Gastrocnemius medialis (tissue), 4 donors: Measurements from ENCODE around the gene PLAC8. TPM values are rescaled to one million over a fixed set of nuclear protein-coding genes. Genes with fewer than 3 reads are reported as not detected.
"Not testable (repeated sequence)": the region's sequence is repeated elsewhere in the genome, so short reads cannot be mapped to it uniquely, and the experiment has no call there.

Source experiments
- ATAC-seq, 2 donors: fragments of 150-250 bp; one replicate each; pipeline ENCODE4 v1.9.1; 2016
- DNase-seq, 2 donors: peaks; one replicate each; pipeline ENCODE4 v3.0.0-alpha.2; 2019
- H3K27ac ChIP-seq, 4 donors: fragments of 200-600 bp; sonication (generic); 1 replicate in 1 of 4; 2 replicates in 3 of 4; pipeline ENCODE4 v1.5.1; 2016 to 2018; ENCODE audit warnings: mild to moderate bottlenecking in 2 of 4, moderate library complexity in 1 of 4
- H3K27me3 ChIP-seq, 3 donors: fragments of 200-600 bp; sonication (generic) in 2 of 3; 1 replicate in 1 of 3; 2 replicates in 2 of 3; pipeline versions ENCODE4 v1.5.1 to v1.6.0; 2016 to 2019; ENCODE audit warnings: mild to moderate bottlenecking in 1 of 3, moderate library complexity in 1 of 3
- H3K36me3 ChIP-seq, 2 donors: fragments of 200-600 bp; sonication (generic) in 1 of 2; one replicate each; pipeline ENCODE4 v1.5.1; 2017 to 2018
- H3K4me1 ChIP-seq, 2 donors: fragments of 200-600 bp; sonication (generic) in 1 of 2; one replicate each; pipeline ENCODE4 v1.5.1; 2016 to 2017; ENCODE audit warnings: mild to moderate bottlenecking in 2 of 2
- H3K4me3 ChIP-seq, 4 donors: fragments of 200-600 bp; sonication (generic) in 3 of 4; 1 replicate in 1 of 4; 2 replicates in 3 of 4; pipeline ENCODE4 v1.5.1; 2016 to 2019; ENCODE audit warnings: mild to moderate bottlenecking in 2 of 4
- H3K9me3 ChIP-seq, 3 donors: fragments of 200-600 bp; sonication (generic) in 2 of 3; 1 replicate in 1 of 3; 2 replicates in 2 of 3; pipeline ENCODE4 v1.5.1; 2016 to 2019
- POLR2A ChIP-seq, 2 donors: fragments of 450-650 bp; IDR thresholded peaks; one replicate each; pipeline ENCODE4 v1.6.1; 2017; ENCODE audit warnings: antibody characterized with exemption in 2 of 2, mild to moderate bottlenecking in 2 of 2, moderate library complexity in 2 of 2
- in situ Hi-C, 4 donors: fragments of 200-750 bp; cut with MboI; loops; one replicate each; pipeline versions ENCODE4 v1.15.0 to v1.8.0; 2017; ENCODE audit warnings: low sequenced_read_pairs in 4 of 4
- intact Hi-C: fragments of 100-400 bp; cut with DNase I; formaldehyde crosslinking; loops from one replicate; pipeline ENCODE4 v1.15.1; 2023; ENCODE audit warnings: low total_unique reads
- total RNA-seq, 4 donors: library from RNA; depleted of rRNA; stranded (reverse); fragments of >200 nt; gene quantifications; one replicate each; pipeline versions ENCODE4 v1.1.0 to v1.2.3, GENCODE V29; 2016
- TF ChIP-seq, protein P1 (sequence below), 5 experiments: fragments of 450-650 bp in 3 of 5; fragments of 200-600 bp in 2 of 5; sonication (generic) in 2 of 5; IDR thresholded peaks in 4 of 5; conservative IDR thresholded peaks in 1 of 5; 1 replicate in 4 of 5; 2 replicates in 1 of 5; pipeline ENCODE4 v1.5.1; 2016 to 2019; ENCODE audit warnings: antibody characterized with exemption in 5 of 5, mild to moderate bottlenecking in 3 of 5, moderate library complexity in 3 of 5

PLAC8 gene
- total RNA-seq, 4 donors from 2014 or later, result 0.23 to 1.1 (median 0.53) TPM; not detected in 1

DNA sequence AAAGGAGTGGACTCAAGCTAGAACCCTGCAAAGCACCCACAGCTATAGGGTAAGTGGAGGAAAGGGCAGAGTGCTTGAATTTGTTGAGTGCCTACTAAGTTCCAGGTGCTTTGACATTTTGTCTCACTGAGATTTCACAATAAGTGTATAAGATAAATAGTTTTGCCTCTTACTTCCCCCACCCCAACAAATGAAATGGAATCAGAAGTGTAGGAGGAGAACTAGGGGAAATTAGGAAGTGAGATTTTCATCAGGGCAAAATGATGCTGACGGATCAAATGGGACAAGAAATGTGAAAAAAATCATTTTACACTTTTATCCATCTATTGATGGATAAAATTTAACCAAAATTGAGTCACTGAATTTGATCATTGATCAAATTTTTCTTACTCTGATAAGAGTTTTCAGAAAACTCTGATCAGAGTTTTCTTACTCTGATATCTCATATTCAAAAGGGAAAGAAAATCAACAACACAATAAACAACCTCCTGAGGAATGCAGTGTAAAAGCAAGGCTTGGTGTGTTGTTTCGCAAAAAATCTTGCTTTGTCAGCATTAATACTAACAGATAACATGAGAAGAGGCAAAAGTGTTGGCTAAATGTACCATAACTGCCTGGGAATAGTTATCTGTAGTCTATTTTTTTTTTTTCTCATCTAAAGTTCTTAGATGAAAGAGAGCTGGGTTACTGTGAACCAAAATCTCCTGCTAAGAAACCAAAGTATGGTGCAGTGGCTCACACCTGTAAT, 24.9 kb downstream of the PLAC8 start:
- TF ChIP-seq, protein P1, sequence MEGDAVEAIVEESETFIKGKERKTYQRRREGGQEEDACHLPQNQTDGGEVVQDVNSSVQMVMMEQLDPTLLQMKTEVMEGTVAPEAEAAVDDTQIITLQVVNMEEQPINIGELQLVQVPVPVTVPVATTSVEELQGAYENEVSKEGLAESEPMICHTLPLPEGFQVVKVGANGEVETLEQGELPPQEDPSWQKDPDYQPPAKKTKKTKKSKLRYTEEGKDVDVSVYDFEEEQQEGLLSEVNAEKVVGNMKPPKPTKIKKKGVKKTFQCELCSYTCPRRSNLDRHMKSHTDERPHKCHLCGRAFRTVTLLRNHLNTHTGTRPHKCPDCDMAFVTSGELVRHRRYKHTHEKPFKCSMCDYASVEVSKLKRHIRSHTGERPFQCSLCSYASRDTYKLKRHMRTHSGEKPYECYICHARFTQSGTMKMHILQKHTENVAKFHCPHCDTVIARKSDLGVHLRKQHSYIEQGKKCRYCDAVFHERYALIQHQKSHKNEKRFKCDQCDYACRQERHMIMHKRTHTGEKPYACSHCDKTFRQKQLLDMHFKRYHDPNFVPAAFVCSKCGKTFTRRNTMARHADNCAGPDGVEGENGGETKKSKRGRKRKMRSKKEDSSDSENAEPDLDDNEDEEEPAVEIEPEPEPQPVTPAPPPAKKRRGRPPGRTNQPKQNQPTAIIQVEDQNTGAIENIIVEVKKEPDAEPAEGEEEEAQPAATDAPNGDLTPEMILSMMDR (IDR thresholded peaks at IDR 0.05 in 4 of 5, conservative IDR thresholded peaks at IDR 0.05 in 1 of 5), result no peak
- TF ChIP-seq POLR2A (IDR thresholded peaks at IDR 0.05), result no peak
- in situ Hi-C loops, result loop anchor here in 1 of 4 donors (25.0 kb wide), 1 partner anchor 173 kb away; no protein-coding TSS in a partner anchor
- no peaks in the 10 kb centered on the region for H3K27me3 ChIP-seq
- intact Hi-C loops, result no loop called here
- H3K4me1 ChIP-seq, result no peaks in the 10 kb centered on the region
- no peak overlapping the region for H3K27ac ChIP-seq
- DNase-seq, result no peak
- no peaks in the 10 kb centered on the region for H3K9me3 ChIP-seq
- no peak overlapping the region for H3K4me3 ChIP-seq
- no peak for ATAC-seq
- H3K36me3 ChIP-seq, result no peaks in the 10 kb centered on the region

DNA sequence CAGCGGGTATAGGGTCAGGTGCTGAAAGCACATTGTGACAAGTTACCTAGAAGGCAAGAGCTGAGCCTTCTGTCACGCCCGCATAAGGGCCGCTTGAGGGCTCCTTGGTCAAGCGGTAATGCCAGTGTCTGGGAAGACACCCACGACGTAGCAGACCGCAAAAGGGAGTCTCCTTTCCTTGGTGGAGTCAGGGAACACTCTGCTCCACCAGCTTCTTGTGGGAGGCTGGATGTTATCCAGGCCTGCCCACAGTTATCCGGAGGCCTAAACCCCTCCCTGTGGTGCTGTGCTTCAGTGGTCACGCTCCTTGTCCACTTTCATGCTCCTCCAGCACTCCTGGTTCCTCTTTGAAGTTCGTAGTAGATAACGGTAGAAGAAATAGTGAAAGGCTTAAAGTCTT, 29.6 kb downstream of the PLAC8 start:
- intact Hi-C loops, DNase-seq, ATAC-seq, H3K36me3 ChIP-seq, H3K9me3 ChIP-seq, H3K27me3 ChIP-seq, H3K27ac ChIP-seq, H3K4me3 ChIP-seq, H3K4me1 ChIP-seq: not testable (repeated sequence)
- in situ Hi-C loops, result loop anchor here in 1 of 4 donors (25.0 kb wide), 1 partner anchor 177 kb away; no protein-coding TSS in a partner anchor

DNA sequence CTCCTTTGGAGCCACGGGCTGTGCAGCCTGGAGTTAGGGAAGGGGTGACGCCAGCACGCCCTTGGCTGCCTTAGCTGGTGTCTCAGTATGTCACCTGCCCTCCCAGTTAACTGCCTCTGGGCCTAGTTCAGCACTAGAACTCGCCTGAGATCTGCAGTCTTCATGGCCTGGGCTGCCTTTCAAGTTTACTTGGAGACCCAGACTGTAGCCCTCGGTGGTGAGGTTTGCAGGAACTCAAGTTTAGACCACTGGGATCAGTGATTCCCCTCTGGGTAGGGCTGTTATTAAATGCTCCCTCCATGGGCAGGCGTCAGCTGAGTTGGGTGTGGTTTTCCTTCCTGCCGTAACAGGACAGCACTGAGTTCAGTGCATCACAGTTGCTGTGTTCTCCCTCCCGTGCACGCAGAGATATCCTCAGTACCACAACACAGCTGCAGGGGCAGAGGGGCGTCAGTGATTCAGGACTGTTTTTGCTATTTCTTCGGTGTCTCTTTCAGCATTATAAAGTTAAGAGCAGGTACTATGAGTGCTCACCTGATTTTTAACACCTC, 30.5 kb downstream of the PLAC8 start:
- Histone ChIP-seq H3K36me3 (no peaks in the 10 kb centered on the region), H3K27ac (no peak overlapping the region), H3K9me3 (no peaks in the 10 kb centered on the region), H3K27me3 (no peaks in the 10 kb centered on the region), H3K4me3 (no peak overlapping the region), H3K4me1 (no peaks in the 10 kb centered on the region)
- TF ChIP-seq POLR2A (IDR thresholded peaks at IDR 0.05), result no peak
- TF ChIP-seq, protein P1 (IDR thresholded peaks at IDR 0.05 in 4 of 5, conservative IDR thresholded peaks at IDR 0.05 in 1 of 5), result no peak
- intact Hi-C loops, result no loop called here
- DNase-seq, result no peak
- no peak for ATAC-seq
- in situ Hi-C loops, result loop anchor here in 1 of 4 donors (25.0 kb wide), 1 partner anchor 178 kb away; no protein-coding TSS in a partner anchor

DNA sequence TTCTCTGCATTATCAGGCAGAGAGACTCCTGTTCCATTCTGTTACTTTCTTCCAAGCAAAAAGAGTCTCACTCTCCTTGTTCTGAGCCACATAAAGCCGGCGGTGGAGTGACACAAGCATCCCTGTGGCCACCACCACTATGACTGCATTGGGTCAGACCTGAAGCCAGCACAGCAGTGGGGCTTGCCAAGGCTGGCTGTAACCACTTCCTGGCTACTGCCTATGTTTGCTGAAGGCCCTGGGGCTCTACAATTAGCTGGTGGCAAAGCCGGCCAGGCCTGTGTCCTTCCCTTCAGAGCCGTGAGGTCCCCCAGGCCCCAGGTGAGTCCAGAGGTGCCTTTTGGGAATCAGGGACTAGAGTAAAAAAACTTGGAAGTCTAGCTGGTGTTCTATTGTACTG, 31.8 kb downstream of the PLAC8 start:
- Histone ChIP-seq H3K4me1 (no peaks in the 10 kb centered on the region), H3K27me3 (no peaks in the 10 kb centered on the region), H3K36me3 (no peaks in the 10 kb centered on the region), H3K27ac (no peak overlapping the region), H3K9me3 (no peaks in the 10 kb centered on the region), H3K4me3 (no peak overlapping the region)
- intact Hi-C loops, result no loop called here
- in situ Hi-C loops, result loop anchor here in 1 of 4 donors (25.0 kb wide), 1 partner anchor 180 kb away; no protein-coding TSS in a partner anchor
- ATAC-seq (no peak), DNase-seq (no peak)
- no peak for TF ChIP-seq POLR2A (IDR thresholded peaks at IDR 0.05)
- TF ChIP-seq, protein P1 (IDR thresholded peaks at IDR 0.05 in 4 of 5, conservative IDR thresholded peaks at IDR 0.05 in 1 of 5), result no peak

DNA sequence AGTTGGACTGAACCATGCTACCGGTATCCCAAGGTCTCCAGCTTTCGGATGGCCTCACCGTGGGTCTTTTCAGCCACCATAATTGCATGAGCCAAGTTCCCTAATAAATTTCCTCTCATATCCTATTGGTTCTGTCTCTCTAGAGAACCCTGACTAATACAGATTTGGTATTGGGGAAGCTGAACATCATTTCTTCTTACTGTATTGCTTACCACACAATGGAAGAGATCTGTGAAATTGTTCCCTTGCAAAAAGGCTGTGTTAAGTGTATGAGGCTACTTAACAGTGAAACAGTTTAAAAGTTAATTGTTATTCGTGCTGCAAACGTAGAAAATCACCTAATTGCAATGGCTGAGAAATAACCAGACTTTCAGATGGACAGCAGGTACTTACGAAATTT, 34.0 kb downstream of the PLAC8 start:
- H3K27ac ChIP-seq, result no peak overlapping the region
- TF ChIP-seq POLR2A (IDR thresholded peaks at IDR 0.05), result no peak
- TF ChIP-seq, protein P1 (IDR thresholded peaks at IDR 0.05 in 4 of 5, conservative IDR thresholded peaks at IDR 0.05 in 1 of 5), result no peak
- no peak for DNase-seq
- H3K27me3 ChIP-seq, result no peaks in the 10 kb centered on the region
- no peak overlapping the region for H3K4me3 ChIP-seq
- intact Hi-C loops (no loop called here), in situ Hi-C loops (loop anchor here in 1 of 4 donors (25.0 kb wide), 1 partner anchor 182 kb away; no protein-coding TSS in a partner anchor)
- peaks cover 6 to 11% of the 10 kb centered on the region in 2 donors for H3K4me1 ChIP-seq
- ATAC-seq, result no peak
- H3K9me3 ChIP-seq, result no peaks in the 10 kb centered on the region
- H3K36me3 ChIP-seq, result peaks cover 0 to 16% of the 10 kb centered on the region in 2 donors
